CD4-positive, alpha-beta memory T cell (primary cell): Measurements from ENCODE around the gene ENPP4. TPM values are rescaled to one million over a fixed set of nuclear protein-coding genes. Genes with fewer than 3 reads are reported as not detected.

Experiments
- CTCF ChIA-PET: fragments of 350-600 bp; sonication (Branson Sonifier 250); formaldehyde crosslinking; loops from one replicate; lab custom pipeline; 2021; ENCODE audit warnings: inconsistent platforms; ENCODE audit not compliant: partially characterized antibody; lab: Charles Lee
- POLR2A ChIA-PET: fragments of 350-600 bp; sonication (Branson Sonifier 250); formaldehyde crosslinking; loops from one replicate; lab custom pipeline; 2021; ENCODE audit not compliant: partially characterized antibody; lab: Charles Lee
- DNase-seq, 5 donors: peaks; one replicate each; pipeline versions ENCODE4 v3.0.0 to v3.0.0-alpha.2; 2020 to 2022; ENCODE audit warnings: mixed read lengths in 1 of 5
- H3K27ac ChIP-seq: one replicate; pipeline ENCODE4 v1.7.0; 2013; ENCODE audit warnings: low read depth, low read length
- H3K27me3 ChIP-seq: 2 replicates; pipeline ENCODE4 v1.7.0; 2013; ENCODE audit warnings: mild to moderate bottlenecking, low read length, moderate library complexity; ENCODE audit not compliant: insufficient read depth
- H3K36me3 ChIP-seq: 2 replicates; pipeline ENCODE4 v1.7.0; 2013; ENCODE audit warnings: mild to moderate bottlenecking, low read length, moderate library complexity; ENCODE audit not compliant: insufficient read depth
- H3K4me1 ChIP-seq: 2 replicates; pipeline ENCODE4 v1.7.0; 2013; ENCODE audit warnings: mild to moderate bottlenecking, low read length, moderate library complexity; ENCODE audit not compliant: insufficient read depth
- H3K4me3 ChIP-seq, 2 donors: one replicate each; pipeline ENCODE4 v1.7.0; 2013; ENCODE audit warnings: low read length in 2 of 2, mild to moderate bottlenecking in 1 of 2
- H3K9me3 ChIP-seq, 2 donors: one replicate each; pipeline ENCODE4 v1.7.0; 2013; ENCODE audit warnings: low read length in 2 of 2, control low read depth in 1 of 2; ENCODE audit not compliant: control insufficient read depth in 1 of 2
- H3K27ac Mint-ChIP-seq, 7 donors: one replicate each; pipeline ENCODE4 v1.8.0; 2020 to 2021; ENCODE audit warnings: mixed read lengths in 7 of 7, mild to moderate bottlenecking in 6 of 7, inconsistent platforms in 3 of 7, moderate library complexity in 3 of 7
- H3K27me3 Mint-ChIP-seq, 2 donors: one replicate each; pipeline ENCODE4 v1.8.0; 2020 to 2021; ENCODE audit warnings: mixed read lengths in 2 of 2
- H3K36me3 Mint-ChIP-seq, 2 donors: one replicate each; pipeline ENCODE4 v1.8.0; 2020 to 2021; ENCODE audit warnings: mixed read lengths in 2 of 2, inconsistent platforms in 1 of 2, mild to moderate bottlenecking in 1 of 2
- H3K4me1 Mint-ChIP-seq, 4 donors: one replicate each; pipeline ENCODE4 v1.8.0; 2020 to 2021; ENCODE audit warnings: mixed read lengths in 4 of 4, mild to moderate bottlenecking in 1 of 4
- H3K4me3 Mint-ChIP-seq, 8 donors: one replicate each; pipeline ENCODE4 v1.8.0; 2020 to 2021; ENCODE audit warnings: mixed read lengths in 8 of 8, mild to moderate bottlenecking in 7 of 8, moderate library complexity in 6 of 8, inconsistent platforms in 3 of 8
- H3K9me3 Mint-ChIP-seq, 8 donors: one replicate each; pipeline ENCODE4 v1.8.0; 2020 to 2021; ENCODE audit warnings: mixed read lengths in 8 of 8, mild to moderate bottlenecking in 5 of 8, inconsistent platforms in 3 of 8, moderate library complexity in 1 of 8
- intact Hi-C: fragments of 100-400 bp; cut with micrococcal nuclease; formaldehyde crosslinking; loops from one replicate; pipeline ENCODE4 v1.15.1; 2023
- polyA plus RNA-seq, 2 donors: library from polyadenylated mRNA; unstranded; fragments of 300-500 nt; fragmentation: Illumina TruSeq; gene quantifications; one replicate each; pipeline ENCODE4 v1.2.3, GENCODE V29; 2021
- total RNA-seq, 2 experiments: library from RNA; stranded (reverse); gene quantifications; one replicate each; pipeline ENCODE4 v1.2.3, GENCODE V29; 2021

Gene ENPP4
- total and polyA plus RNA-seq, 4 experiments from 2014 or later, result 3.2 to 11.1 (median 7.7) TPM

GRCh38 chr6:46190889-46191288 lies 61.1 kb downstream of the ENPP4 start:
- Mint-ChIP-seq H3K36me3 (no peaks in the 10 kb centered on the region), H3K4me3 (no peak overlapping the region), H3K27me3 (peaks cover 3 to 15% of the 10 kb centered on the region in 2 donors), H3K9me3 (no peaks in the 10 kb centered on the region), H3K27ac (no peak overlapping the region), H3K4me1 (no peaks in the 10 kb centered on the region)
- intact Hi-C loops, result no loop called here
- no peaks in the 10 kb centered on the region for H3K9me3 ChIP-seq
- H3K27ac ChIP-seq, result no peak overlapping the region
- POLR2A ChIA-PET, result no interaction called here
- no peak overlapping the region for H3K4me3 ChIP-seq
- no peaks in the 10 kb centered on the region for H3K4me1 ChIP-seq
- CTCF ChIA-PET, result interaction anchor here (0.7 kb wide), 1 partner anchor 15 kb away, joined by 5 read pairs; no protein-coding TSS in a partner anchor
- no peak for DNase-seq
- H3K36me3 ChIP-seq, result no peaks in the 10 kb centered on the region
- H3K27me3 ChIP-seq, result no peaks in the 10 kb centered on the region

GRCh38 chr6:46191961-46192360 lies 62.2 kb downstream of the ENPP4 start:
- Mint-ChIP-seq H3K27ac (no peak overlapping the region), H3K27me3 (peaks cover 3 to 17% of the 10 kb centered on the region in 2 donors), H3K9me3 (peaks cover 0 to 3% (median 0%) of the 10 kb centered on the region in 8 donors), H3K36me3 (no peaks in the 10 kb centered on the region), H3K4me1 (no peaks in the 10 kb centered on the region), H3K4me3 (no peak overlapping the region)
- Histone ChIP-seq H3K4me1 (no peaks in the 10 kb centered on the region), H3K4me3 (no peak overlapping the region), H3K9me3 (no peaks in the 10 kb centered on the region), H3K27me3 (no peaks in the 10 kb centered on the region), H3K36me3 (no peaks in the 10 kb centered on the region), H3K27ac (no peak overlapping the region)
- ChIA-PET CTCF (no interaction called here), POLR2A (no interaction called here)
- no peak for DNase-seq
- intact Hi-C loops, result no loop called here

Other genes with a start within 250 kb of the ENPP4 start
- 10 to 100 TPM; 17.6 to 18.4 TPM for gene CLIC5, start 114.1 kb upstream of the ENPP4 start, total RNA-seq
- gene CLIC5, start 114.1 kb upstream of the ENPP4 start, polyA plus RNA-seq, result 1 to 10 TPM; 3.4 to 7.3 TPM
- gene ENPP5, start 41.0 kb downstream of the ENPP4 start, total RNA-seq, result 1 to 10 TPM in 1 of 2 experiments, under 1 TPM in 1; 0.89 to 1.2 TPM
- 1 to 10 TPM; 2.1 TPM for gene ENPP5, start 41.0 kb downstream of the ENPP4 start, polyA plus RNA-seq